ENCODE results near the gene FNTB.

DNA sequence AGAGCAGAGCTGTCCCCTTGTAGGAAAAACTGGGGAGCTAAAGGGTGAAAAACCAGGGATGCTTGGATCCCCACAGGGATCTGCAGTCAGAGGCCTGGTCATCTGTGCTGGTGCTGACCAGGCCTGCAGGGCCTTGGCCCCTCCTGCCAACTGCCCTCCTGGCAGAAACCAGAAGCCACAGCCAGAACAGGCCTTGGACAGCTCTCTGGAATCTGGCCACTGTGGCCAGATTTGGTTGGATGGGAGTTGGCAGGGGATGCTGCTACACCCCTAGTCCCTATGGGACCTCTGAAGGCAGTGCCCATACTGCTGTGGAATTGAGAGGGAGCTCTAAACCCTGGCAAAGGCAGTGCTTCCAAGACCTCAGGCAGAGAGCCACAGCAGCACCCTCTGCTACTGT lies 35.0 kb upstream of the FNTB start:
- TF ChIP-seq POLR2A (IDR thresholded peaks at IDR 0.05) = no peak
- TF ChIP-seq CTCF (IDR thresholded peaks at IDR 0.05) = no peak
